ENCODE results near the gene NNMT. TPM values are rescaled to one million over a fixed set of nuclear protein-coding genes. Genes with fewer than 3 reads are reported as not detected.

The NNMT gene
- total RNA-seq, 2 donors from 2014 or later, result 59.3 to 63.2 TPM

DNA sequence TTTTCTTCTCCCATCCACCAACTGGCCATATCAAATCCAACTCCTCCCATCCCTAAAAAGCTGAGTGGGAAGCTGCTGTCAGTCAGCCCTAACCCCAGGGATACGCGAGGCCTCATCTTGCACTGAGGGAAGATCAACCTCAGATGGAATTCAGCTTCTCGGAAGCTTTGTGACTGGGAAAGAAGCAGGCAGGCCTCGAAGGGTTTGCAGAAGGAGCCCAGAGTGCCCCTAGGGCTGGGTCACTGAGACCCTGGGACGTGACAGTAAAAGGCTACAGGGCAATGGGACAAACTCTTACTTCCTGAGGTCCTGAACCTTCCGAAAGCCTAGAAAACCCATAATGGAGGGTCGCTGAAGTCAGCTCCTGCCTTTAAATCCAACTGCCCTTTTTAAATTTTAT lies 34.4 kb upstream of the NNMT start:
- TF ChIP-seq, protein P1, sequence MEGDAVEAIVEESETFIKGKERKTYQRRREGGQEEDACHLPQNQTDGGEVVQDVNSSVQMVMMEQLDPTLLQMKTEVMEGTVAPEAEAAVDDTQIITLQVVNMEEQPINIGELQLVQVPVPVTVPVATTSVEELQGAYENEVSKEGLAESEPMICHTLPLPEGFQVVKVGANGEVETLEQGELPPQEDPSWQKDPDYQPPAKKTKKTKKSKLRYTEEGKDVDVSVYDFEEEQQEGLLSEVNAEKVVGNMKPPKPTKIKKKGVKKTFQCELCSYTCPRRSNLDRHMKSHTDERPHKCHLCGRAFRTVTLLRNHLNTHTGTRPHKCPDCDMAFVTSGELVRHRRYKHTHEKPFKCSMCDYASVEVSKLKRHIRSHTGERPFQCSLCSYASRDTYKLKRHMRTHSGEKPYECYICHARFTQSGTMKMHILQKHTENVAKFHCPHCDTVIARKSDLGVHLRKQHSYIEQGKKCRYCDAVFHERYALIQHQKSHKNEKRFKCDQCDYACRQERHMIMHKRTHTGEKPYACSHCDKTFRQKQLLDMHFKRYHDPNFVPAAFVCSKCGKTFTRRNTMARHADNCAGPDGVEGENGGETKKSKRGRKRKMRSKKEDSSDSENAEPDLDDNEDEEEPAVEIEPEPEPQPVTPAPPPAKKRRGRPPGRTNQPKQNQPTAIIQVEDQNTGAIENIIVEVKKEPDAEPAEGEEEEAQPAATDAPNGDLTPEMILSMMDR (IDR thresholded peaks at IDR 0.05), result no peak
- TF ChIP-seq POLR2AphosphoS5 (IDR thresholded peaks at IDR 0.05) (no peak), POLR2A (IDR thresholded peaks at IDR 0.05) (no peak)
- WGBS, result 81% methylated on average over 7 of the region's 7 CpGs
- H3K9me3 ChIP-seq, result no peaks in the 10 kb centered on the region
- H3K4me1 ChIP-seq (replicated peaks), result peaks cover 21% of the 10 kb centered on the region
- no peak overlapping the region for H3K4me3 ChIP-seq
- H3K27me3 ChIP-seq (replicated peaks; ENCODE audit: insufficient read depth), result no peaks in the 10 kb centered on the region
- no peak for DNase-seq (ENCODE audit: low spot score)
- peak overlapping the region; percentile 15 to 86 for H3K27ac ChIP-seq
- no peaks in the 10 kb centered on the region for H3K36me3 ChIP-seq
- intact Hi-C loops (cut with DNase I), result loop anchor here (1.0 to 2.0 kb wide), 4 partner anchors 203 to 365 kb away; partner anchors contain the start of gene ZBTB16

GRCh38 chr11:114262681-114263512 lies 33.3 kb upstream of the NNMT start:
- no peak for DNase-seq (ENCODE audit: low spot score)
- no peak overlapping the region for H3K27ac ChIP-seq
- WGBS, result 20% methylated on average over 9 of the region's 9 CpGs
- H3K27me3 ChIP-seq (replicated peaks; ENCODE audit: insufficient read depth), result no peaks in the 10 kb centered on the region
- no peak overlapping the region for H3K4me3 ChIP-seq
- peak; percentile 49 for TF ChIP-seq POLR2AphosphoS5 (IDR thresholded peaks at IDR 0.05)
- TF ChIP-seq, protein P1 (IDR thresholded peaks at IDR 0.05), result peak in 3 of 4 experiments; percentile 27 to 74 (median 71)
- TF ChIP-seq POLR2A (IDR thresholded peaks at IDR 0.05), result no peak
- intact Hi-C loops (cut with DNase I), result loop anchor here (1.0 to 2.0 kb wide), 2 partner anchors 270 to 366 kb away; no protein-coding TSS in a partner anchor
- peaks cover 17% of the 10 kb centered on the region for H3K4me1 ChIP-seq (replicated peaks)
- H3K9me3 ChIP-seq, result no peaks in the 10 kb centered on the region
- H3K36me3 ChIP-seq, result no peaks in the 10 kb centered on the region

GRCh38 chr11:114263513-114264170 lies 32.6 kb upstream of the NNMT start:
- 70% methylated on average over 7 of the region's 7 CpGs for WGBS
- TF ChIP-seq POLR2AphosphoS5 (IDR thresholded peaks at IDR 0.05) (no peak), POLR2A (IDR thresholded peaks at IDR 0.05) (no peak)
- TF ChIP-seq, protein P1 (IDR thresholded peaks at IDR 0.05), result no peak

DNA sequence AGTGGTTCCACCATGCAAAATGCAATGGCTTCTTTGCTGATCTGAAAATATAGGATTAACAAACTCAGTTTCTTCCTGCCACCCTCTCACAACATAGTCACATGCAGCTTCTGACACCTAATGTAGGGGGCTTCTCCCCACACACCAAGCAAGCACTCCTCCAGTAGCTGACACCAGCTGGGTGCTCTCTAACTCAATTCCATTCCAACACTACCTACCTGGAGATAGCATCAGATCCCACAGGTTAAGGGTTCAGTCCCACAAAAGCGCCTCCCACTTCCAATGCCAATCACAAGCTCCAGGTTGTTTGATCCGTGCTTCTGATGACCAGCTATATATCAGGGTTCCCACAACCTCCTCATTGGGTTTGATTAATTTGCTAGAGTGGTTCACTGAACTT lies 31.8 kb upstream of the NNMT start:
- no peak for DNase-seq (ENCODE audit: low spot score)
- Histone ChIP-seq H3K27me3 (replicated peaks; ENCODE audit: insufficient read depth) (no peaks in the 10 kb centered on the region), H3K27ac (no peak overlapping the region), H3K4me1 (replicated peaks) (peaks cover 11% of the 10 kb centered on the region), H3K36me3 (no peaks in the 10 kb centered on the region), H3K9me3 (no peaks in the 10 kb centered on the region), H3K4me3 (no peak overlapping the region)
- TF ChIP-seq, protein P1 (IDR thresholded peaks at IDR 0.05), result no peak
- TF ChIP-seq POLR2AphosphoS5 (IDR thresholded peaks at IDR 0.05), result no peak
- no peak for TF ChIP-seq POLR2A (IDR thresholded peaks at IDR 0.05)
- intact Hi-C loops (cut with DNase I), result no loop called here
- WGBS, result 77% methylated on average over 2 of the region's 2 CpGs

More at GRCh38 chr11:114263513-114264170, 32.6 kb upstream of the NNMT start:
- H3K4me3 ChIP-seq, result no peak overlapping the region
- no peaks in the 10 kb centered on the region for H3K27me3 ChIP-seq (replicated peaks; ENCODE audit: insufficient read depth)
- H3K4me1 ChIP-seq (replicated peaks), result peaks cover 12% of the 10 kb centered on the region
- no peaks in the 10 kb centered on the region for H3K36me3 ChIP-seq
- no peak overlapping the region for H3K27ac ChIP-seq
- DNase-seq (ENCODE audit: low spot score), result no peak
- H3K9me3 ChIP-seq, result no peaks in the 10 kb centered on the region
- intact Hi-C loops (cut with DNase I), result loop anchor here (2.0 kb wide), 1 partner anchor 367 kb away; no protein-coding TSS in a partner anchor

Data from prostate gland (tissue), 2 donors.